ENCODE results near the gene IGLL1.
A peak's percentile ranks its signal among the peaks of the same experiment; 100 is the strongest.
"Not testable (repeated sequence)": the region's sequence is repeated elsewhere in the genome, so short reads cannot be mapped to it uniquely, and the experiment has no call there.

IGLL1 gene

GRCh38 chr22:23539135-23539838 lies 40.8 kb downstream of the IGLL1 start:
- peak; percentile 56 for DNase-seq

- DNase-seq = not testable (repeated sequence)
These were observed 41.4 kb downstream of the IGLL1 start for GRCh38 chr22:23538696-23539030.

GRCh38 chr22:23537830-23538695 lies 42.0 kb downstream of the IGLL1 start:
- not testable (repeated sequence) for DNase-seq

- no peak for DNase-seq
These were observed 42.7 kb downstream of the IGLL1 start for GRCh38 chr22:23537416-23537815.

GRCh38 chr22:23536821-23537345 lies 43.2 kb downstream of the IGLL1 start:
- no peak for DNase-seq

- DNase-seq = not testable (repeated sequence)
These were observed 44.1 kb downstream of the IGLL1 start for GRCh38 chr22:23535790-23536661.

- DNase-seq = no peak
These were observed 45.0 kb downstream of the IGLL1 start for GRCh38 chr22:23534851-23535717.

- DNase-seq = no peak
These were observed 45.8 kb downstream of the IGLL1 start for GRCh38 chr22:23534201-23534850.

- no peak for DNase-seq
These were observed 46.3 kb downstream of the IGLL1 start for GRCh38 chr22:23533771-23534191.

GRCh38 chr22:23533328-23533762 lies 46.7 kb downstream of the IGLL1 start:
- no peak for DNase-seq

GRCh38 chr22:23532731-23533130 lies 47.4 kb downstream of the IGLL1 start:
- no peak for DNase-seq

- DNase-seq = no peak
These were observed 48.0 kb downstream of the IGLL1 start for GRCh38 chr22:23531966-23532705.

- DNase-seq = no peak
These were observed 48.7 kb downstream of the IGLL1 start for GRCh38 chr22:23531283-23531956.

GRCh38 chr22:23530766-23531282 lies 49.3 kb downstream of the IGLL1 start:
- no peak for DNase-seq

GRCh38 chr22:23530106-23530505 lies 50.0 kb downstream of the IGLL1 start:
- no peak for DNase-seq

GRCh38 chr22:23529166-23530103 lies 50.7 kb downstream of the IGLL1 start:
- no peak for DNase-seq

GRCh38 chr22:23527971-23528740 lies 51.9 kb downstream of the IGLL1 start:
- DNase-seq = no peak

Data from effector CD4-positive, alpha-beta T cell (primary cell).